ENCODE data around the gene OR10G3. TPM values are rescaled to one million over a fixed set of nuclear protein-coding genes. Genes with fewer than 3 reads are reported as not detected.

The OR10G3 gene
- total RNA-seq, 2 experiments from 2014 or later = not detected

GRCh38 chr14:21535545-21536417 lies 44.1 kb downstream of the OR10G3 start:
- H3K4me3 Mint-ChIP-seq = no peak overlapping the region
- CTCF ChIA-PET = interaction anchor here (1.2 kb wide), 1 partner anchor 37 kb away, joined by 4 read pairs; no protein-coding TSS in a partner anchor
- no peaks in the 10 kb centered on the region for H3K36me3 Mint-ChIP-seq (ENCODE audit: low read depth)
- peaks cover 10% of the 10 kb centered on the region for H3K4me1 Mint-ChIP-seq (ENCODE audit: low read depth)
- H3K27me3 Mint-ChIP-seq = peaks cover 36% of the 10 kb centered on the region
- DNase-seq = no peak
- POLR2A ChIA-PET = no interaction called here
- no peaks in the 10 kb centered on the region for H3K9me3 Mint-ChIP-seq
- ATAC-seq = no peak
- TF ChIP-seq CTCF (IDR thresholded peaks at IDR 0.05) = no peak
- intact Hi-C loops (cut with micrococcal nuclease) = no loop called here
- H3K27ac Mint-ChIP-seq = no peak overlapping the region

- ChIA-PET CTCF (interaction anchor here (1.1 kb wide), 1 partner anchor 36 kb away, joined by 3 read pairs; no protein-coding TSS in a partner anchor), POLR2A (interaction anchor here (0.7 kb wide), 1 partner anchor 36 kb away, joined by 4 read pairs; no protein-coding TSS in a partner anchor)
- DNase-seq (no peak), ATAC-seq (peak; percentile 30)
- Mint-ChIP-seq H3K4me3 (no peak overlapping the region), H3K36me3 (ENCODE audit: low read depth) (no peaks in the 10 kb centered on the region), H3K27ac (no peak overlapping the region), H3K9me3 (no peaks in the 10 kb centered on the region), H3K4me1 (ENCODE audit: low read depth) (peaks cover 10% of the 10 kb centered on the region), H3K27me3 (peaks cover 33% of the 10 kb centered on the region)
- no peak for TF ChIP-seq CTCF (IDR thresholded peaks at IDR 0.05)
- intact Hi-C loops (cut with micrococcal nuclease) = no loop called here
Measured at GRCh38 chr14:21534576-21534975, 45.3 kb downstream of the OR10G3 start.

DNA sequence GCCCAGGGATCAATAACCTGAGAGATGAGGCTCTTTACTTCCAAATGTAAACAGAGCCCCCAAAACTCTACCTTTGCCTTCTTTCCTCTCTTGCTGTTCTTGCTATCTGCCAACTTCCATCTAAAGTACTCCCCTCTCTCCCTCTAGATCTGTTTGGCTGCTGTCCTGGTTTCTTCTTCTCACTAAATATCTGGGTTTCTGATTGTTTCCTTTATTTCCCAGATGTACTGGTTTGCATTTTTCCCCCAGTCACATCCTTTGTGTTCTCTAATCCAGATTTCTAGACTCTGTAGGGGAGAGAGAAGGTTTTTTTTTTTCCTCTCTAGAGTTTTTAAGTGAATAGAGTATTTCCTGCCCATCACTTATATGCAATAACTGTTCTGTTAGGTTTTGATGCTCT lies 46.6 kb downstream of the OR10G3 start:
- Mint-ChIP-seq H3K4me3 (no peak overlapping the region), H3K4me1 (ENCODE audit: low read depth) (peaks cover 12% of the 10 kb centered on the region), H3K27ac (no peak overlapping the region), H3K9me3 (no peaks in the 10 kb centered on the region), H3K27me3 (peaks cover 24% of the 10 kb centered on the region), H3K36me3 (ENCODE audit: low read depth) (no peaks in the 10 kb centered on the region)
- no peak for ATAC-seq
- TF ChIP-seq CTCF (IDR thresholded peaks at IDR 0.05) = no peak
- DNase-seq = no peak
- intact Hi-C loops (cut with micrococcal nuclease) = no loop called here
- ChIA-PET POLR2A (no interaction called here), CTCF (no interaction called here)

DNA sequence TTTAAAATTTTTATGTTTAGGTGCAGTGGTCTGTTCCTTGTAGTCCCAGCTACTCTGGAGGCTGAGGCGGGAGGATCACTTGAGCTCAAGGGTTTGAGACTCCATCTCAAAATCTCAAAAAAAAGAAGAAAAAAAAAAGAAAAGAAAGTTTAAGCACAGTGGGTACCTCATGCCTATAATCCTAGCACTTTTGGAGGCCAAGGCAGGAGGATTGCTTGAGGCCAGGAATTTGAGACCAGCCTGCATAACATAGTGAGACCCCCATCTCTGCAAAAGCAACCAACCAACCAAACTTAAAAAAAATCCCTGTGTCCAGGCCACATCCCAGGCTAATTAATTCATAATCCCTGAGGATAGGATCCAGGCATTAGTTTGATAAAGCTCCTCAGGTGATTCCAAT lies 50.4 kb downstream of the OR10G3 start:
- H3K9me3 Mint-ChIP-seq = no peaks in the 10 kb centered on the region
- ChIA-PET CTCF (interaction anchor here (1.7 to 6.8 kb wide), 2 partner anchors 31 to 41 kb away, joined by 4 to 41 read pairs; no protein-coding TSS in a partner anchor), POLR2A (no interaction called here)
- no peak for ATAC-seq
- H3K4me1 Mint-ChIP-seq (ENCODE audit: low read depth) = peaks cover 16% of the 10 kb centered on the region
- intact Hi-C loops (cut with micrococcal nuclease) = no loop called here
- no peak overlapping the region for H3K4me3 Mint-ChIP-seq
- H3K27me3 Mint-ChIP-seq = peaks cover 5% of the 10 kb centered on the region
- no peak for DNase-seq
- H3K27ac Mint-ChIP-seq = no peak overlapping the region
- no peaks in the 10 kb centered on the region for H3K36me3 Mint-ChIP-seq (ENCODE audit: low read depth)
- TF ChIP-seq CTCF (IDR thresholded peaks at IDR 0.05) = no peak
